Panc1 (cell line): ENCODE data around the gene CBARP. TPM values are rescaled to one million over a fixed set of nuclear protein-coding genes. Genes with fewer than 3 reads are reported as not detected.

Experiments used
- ATAC-seq: fragments of 200-7000 bp; cut with Tn5 transposase; 2 replicates; pipeline ENCODE4 v1.9.1; 2020; ENCODE audit warnings: mild to moderate bottlenecking, moderate library complexity
- BruUV-seq: library from RNA; stranded (reverse); fragments of 400-500 nt; replicated peaks from 2 replicates; lab custom pipeline; 2021; lab: Mats Ljungman, UMichigan
- CTCF ChIA-PET: fragments of 300-600 bp; sonication (Branson Sonifier 250); formaldehyde crosslinking; loops from one replicate; lab custom pipeline; 2022; ENCODE audit warnings: antibody characterized with exemption; lab: Charles Lee
- POLR2A ChIA-PET: fragments of 300-600 bp; sonication (Branson Sonifier 250); formaldehyde crosslinking; loops from one replicate; lab custom pipeline; 2022; ENCODE audit warnings: antibody characterized with exemption; lab: Charles Lee
- DNase-seq: peaks from one replicate; pipeline ENCODE4 v3.0.0-alpha.2; 2010; ENCODE audit warnings: low read depth, low spot score
- H3K27ac ChIP-seq: 2 replicates; pipeline ENCODE4 v1.5.1; 2011; ENCODE audit warnings: mild to moderate bottlenecking, low read length, inconsistent platforms
- H3K27me3 ChIP-seq: fragments of 200-500 bp; sonication (Bioruptor generic); 2 replicates; pipeline ENCODE4 v1.6.0; 2014; ENCODE audit warnings: low read length, inconsistent platforms; ENCODE audit not compliant: control insufficient read depth, insufficient read depth
- H3K36me3 ChIP-seq: fragments of 200-500 bp; sonication (Bioruptor generic); 2 replicates; pipeline ENCODE4 v1.5.1; 2014; ENCODE audit warnings: inconsistent platforms, mild to moderate bottlenecking, low read length, moderate library complexity; ENCODE audit not compliant: control insufficient read depth, insufficient read depth
- H3K4me1 ChIP-seq: 2 replicates; pipeline ENCODE4 v1.5.1; 2011; ENCODE audit warnings: inconsistent platforms, mild to moderate bottlenecking, low read length, moderate library complexity; ENCODE audit not compliant: control insufficient read depth, insufficient read depth
- H3K4me3 ChIP-seq, 2 experiments: 2 replicates each; pipeline ENCODE4 v1.5.1; 2011 to 2012; ENCODE audit warnings: low read depth in 2 of 2, low read length in 2 of 2, mild to moderate bottlenecking in 2 of 2, inconsistent platforms in 1 of 2, moderate library complexity in 1 of 2
- H3K9me3 ChIP-seq: fragments of 200-500 bp; sonication (Bioruptor generic); 2 replicates; pipeline ENCODE4 v1.5.1; 2014; ENCODE audit warnings: low read depth, mild to moderate bottlenecking, inconsistent platforms, low read length, moderate library complexity; ENCODE audit not compliant: control insufficient read depth, insufficient read depth
- CTCF ChIP-seq: fragments of 450-650 bp; IDR thresholded peaks from 2 replicates; pipeline ENCODE4 v1.5.1; 2017; ENCODE audit warnings: mild to moderate bottlenecking
- POLR2AphosphoS5 ChIP-seq: IDR thresholded peaks from 2 replicates; pipeline ENCODE4 v1.6.1; 2012; ENCODE audit warnings: mild to moderate bottlenecking, low read depth, low read length, moderate library complexity
- REST ChIP-seq, 2 experiments: IDR thresholded peaks; 2 replicates each; pipeline ENCODE4 v1.6.1; 2011 to 2012; ENCODE audit warnings: low read depth in 2 of 2, control low read depth in 1 of 2, low read length in 1 of 2, mild to moderate bottlenecking in 1 of 2, moderate library complexity in 1 of 2; ENCODE audit not compliant: insufficient read depth in 1 of 2
- SIN3A ChIP-seq: IDR thresholded peaks from 2 replicates; pipeline ENCODE4 v1.6.1; 2012; ENCODE audit warnings: low read depth, mild to moderate bottlenecking, low read length, moderate library complexity, borderline replicate concordance; ENCODE audit not compliant: insufficient read depth
- TCF7L2 ChIP-seq: IDR thresholded peaks from 2 replicates; pipeline ENCODE4 v1.6.1; 2011; ENCODE audit warnings: mild to moderate bottlenecking, low read depth, low read length, inconsistent platforms
- in situ Hi-C: cut with HindIII; loops from 2 replicates; pipeline ENCODE4 v1.10.0; 2016; ENCODE audit warnings: low sequenced_read_pairs, low pct_unique_long_range_greater_than_20kb
- intact Hi-C: fragments of 100-400 bp; cut with micrococcal nuclease; formaldehyde crosslinking; loops from one replicate; pipeline ENCODE4 v1.10.0; 2022; ENCODE audit not compliant: unreplicated experiment
- total RNA-seq: library from RNA; stranded (reverse); gene quantifications from one replicate; pipeline ENCODE4 v1.2.1, GENCODE V29; 2021; ENCODE audit not compliant: unreplicated experiment

Gene CBARP
- total RNA-seq, 1 experiment from 2014 or later: 14.5 TPM

DNA sequence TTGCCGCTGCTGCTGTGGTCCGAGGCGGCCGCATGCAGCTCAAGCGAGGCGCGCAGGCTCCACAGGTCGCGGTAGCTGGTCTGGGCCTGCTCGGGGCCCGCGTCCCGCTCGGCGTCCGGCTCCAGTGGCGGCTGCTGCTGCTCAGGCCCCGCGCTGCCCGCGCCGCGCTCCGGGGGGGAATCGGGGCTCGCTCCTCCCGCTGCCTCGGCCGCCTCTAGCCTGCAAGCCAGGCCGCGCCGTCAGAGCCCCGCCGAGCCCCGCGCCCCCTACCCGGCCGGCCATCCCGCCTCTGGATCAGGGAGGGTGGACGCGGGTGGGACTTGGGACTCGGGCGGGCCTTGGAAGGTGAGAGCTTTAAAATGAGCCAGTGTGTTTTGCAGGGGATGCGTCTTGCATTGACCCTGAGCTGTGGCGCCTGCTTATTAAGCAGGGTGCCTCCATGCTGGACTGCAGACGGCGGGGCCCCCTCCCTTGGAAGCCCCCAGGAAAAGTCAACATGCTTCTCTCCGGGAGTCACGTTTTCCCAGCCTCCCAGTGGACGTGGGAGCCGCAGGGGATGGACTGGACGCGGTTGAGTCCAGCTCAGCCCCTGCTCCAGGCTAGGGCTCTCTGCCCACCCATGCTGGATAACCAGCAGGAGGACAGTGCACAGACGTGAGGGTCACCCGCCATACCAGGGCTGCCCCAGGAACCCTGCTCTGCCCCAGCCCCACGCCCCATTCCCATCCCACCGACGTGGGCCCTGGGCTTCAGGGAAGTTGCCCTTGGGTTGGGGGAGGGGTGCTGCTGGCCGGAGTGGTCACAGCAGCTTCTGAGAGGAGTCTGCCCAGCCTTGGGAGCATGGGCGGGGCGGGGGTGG, 7.7 kb downstream of the CBARP start:
- H3K4me3 ChIP-seq: no peak overlapping the region
- H3K27ac ChIP-seq: no peak overlapping the region
- no TSS peak for BruUV-seq
- no peaks in the 10 kb centered on the region for H3K36me3 ChIP-seq
- in situ Hi-C loops: no loop called here
- no peak for DNase-seq
- intact Hi-C loops: no loop called here
- ChIA-PET POLR2A (interaction anchor here (0.6 kb wide), 1 partner anchor 31 kb away, joined by 13 read pairs; no protein-coding TSS in a partner anchor), CTCF (no interaction called here)
- ATAC-seq: no peak
- TF ChIP-seq SIN3A: no peak
- no peak for TF ChIP-seq TCF7L2
- no peak for TF ChIP-seq CTCF
- no peak for TF ChIP-seq POLR2AphosphoS5
- TF ChIP-seq REST (IDR thresholded peaks at IDR 0.05; ENCODE audit: insufficient read depth in 1 of 2, low read depth in 2 of 2, low read length in 1 of 2): no peak
- no peaks in the 10 kb centered on the region for H3K27me3 ChIP-seq
- H3K9me3 ChIP-seq: no peaks in the 10 kb centered on the region
- peaks cover 14% of the 10 kb centered on the region for H3K4me1 ChIP-seq

GRCh38 chr19:1229056-1229923, 8.5 kb downstream of the CBARP start:
- DNase-seq (no peak), ATAC-seq (no peak)
- TF ChIP-seq REST (IDR thresholded peaks at IDR 0.05; ENCODE audit: insufficient read depth in 1 of 2, low read depth in 2 of 2, low read length in 1 of 2) (no peak), POLR2AphosphoS5 (no peak), TCF7L2 (no peak), SIN3A (no peak), CTCF (no peak)
- H3K36me3 ChIP-seq: no peaks in the 10 kb centered on the region
- peaks cover 14% of the 10 kb centered on the region for H3K4me1 ChIP-seq
- H3K27me3 ChIP-seq: no peaks in the 10 kb centered on the region
- CTCF ChIA-PET: no interaction called here
- no TSS peak for BruUV-seq
- intact Hi-C loops (no loop called here), in situ Hi-C loops (no loop called here)
- no peak overlapping the region for H3K4me3 ChIP-seq
- no peak overlapping the region for H3K27ac ChIP-seq
- no peaks in the 10 kb centered on the region for H3K9me3 ChIP-seq
- POLR2A ChIA-PET: no interaction called here
